HepG2 (cell line): ENCODE results near the gene CC2D1A. TPM values are rescaled to one million over a fixed set of nuclear protein-coding genes. Genes with fewer than 3 reads are reported as not detected.
A peak's percentile ranks its signal among the peaks of the same experiment; 100 is the strongest.

Source experiments
- CAMTA2 ChIP-seq: sonication (generic); formaldehyde crosslinking; IDR thresholded peaks from 2 replicates; pipeline ENCODE4 v1.4.0; 2020; ENCODE audit warnings: mild to moderate bottlenecking, missing genetic modification reagents, borderline replicate concordance
- LCORL ChIP-seq, 2 experiments: fragments of 450-650 bp in 1 of 2; sonication (generic) in 1 of 2; formaldehyde crosslinking in 1 of 2; IDR thresholded peaks; 2 replicates each; pipeline versions ENCODE4 v1.5.0 to v1.6.1; 2017 to 2020; ENCODE audit warnings: antibody characterized with exemption in 1 of 2, missing genetic modification reagents in 1 of 2
- REL ChIP-seq: sonication (generic); formaldehyde crosslinking; conservative IDR thresholded peaks from 2 replicates; pipeline ENCODE4 v1.8.0; 2022; ENCODE audit warnings: mild to moderate bottlenecking, missing genetic modification reagents, moderate library complexity
- SUZ12 ChIP-seq: fragments of 150-350 bp; IDR thresholded peaks from 2 replicates; pipeline ENCODE4 v1.6.1; 2014; ENCODE audit warnings: low read depth, low read length
- TEAD3 ChIP-seq: optimal IDR thresholded peaks from 2 replicates; pipeline ENCODE3; 2016; ENCODE audit warnings: borderline replicate concordance
- ZC3H4 ChIP-seq: sonication (generic); formaldehyde crosslinking; IDR thresholded peaks from 2 replicates; pipeline ENCODE4 v1.4.0; 2020; ENCODE audit warnings: missing genetic modification reagents, borderline replicate concordance
- ZFP41 ChIP-seq: sonication (generic); formaldehyde crosslinking; IDR thresholded peaks from 2 replicates; pipeline ENCODE4 v1.4.0; 2020; ENCODE audit warnings: mild to moderate bottlenecking, missing genetic modification reagents, borderline replicate concordance
- ZNF431 ChIP-seq: sonication (generic); formaldehyde crosslinking; IDR thresholded peaks from 2 replicates; pipeline ENCODE4 v1.9.0; 2022; ENCODE audit warnings: missing genetic modification reagents, low read depth, mild to moderate bottlenecking, borderline replicate concordance
- ZNF446 ChIP-seq: sonication (generic); formaldehyde crosslinking; IDR thresholded peaks from 2 replicates; pipeline ENCODE4 v1.5.0; 2020; ENCODE audit warnings: mild to moderate bottlenecking, missing genetic modification reagents
- ZNF768 ChIP-seq: sonication (generic); formaldehyde crosslinking; IDR thresholded peaks from 2 replicates; pipeline ENCODE4 v1.4.0; 2020; ENCODE audit warnings: missing genetic modification reagents
- polyA plus RNA-seq, 8 experiments: library from polyadenylated mRNA; depleted of rRNA in 3 of 8; stranded (reverse) in 7 of 8; unstranded in 1 of 8; fragments of >200 nt; fragmentation: Illumina TruSeq in 4 of 8; extraction: Trizol in 4 of 8; gene quantifications; 2 replicates each; pipeline versions ENCODE4 v1.2.1 to v1.2.3, GENCODE V29; 2011 to 2016; ENCODE audit warnings: low read depth in 4 of 8, missing spikeins in 1 of 8, mixed read lengths in 1 of 8; ENCODE audit not compliant: insufficient read depth in 1 of 8
- total RNA-seq, 5 experiments: library from RNA; depleted of rRNA; stranded (reverse); fragments of >200 nt; fragmentation: Illumina TruSeq; extraction: Trizol; gene quantifications; 2 replicates each; pipeline ENCODE4 v1.2.3, GENCODE V29; 2016; ENCODE audit warnings: low read depth in 1 of 5
- TF ChIP-seq, protein P1 (sequence below): sonication (generic); formaldehyde crosslinking; IDR thresholded peaks from 2 replicates; pipeline ENCODE4 v1.5.0; 2020; ENCODE audit warnings: missing genetic modification reagents
- TF ChIP-seq, protein P2 (sequence below): sonication (generic); formaldehyde crosslinking; IDR thresholded peaks from 2 replicates; pipeline ENCODE4 v1.5.1; 2020; ENCODE audit warnings: mild to moderate bottlenecking, moderate library complexity, missing genetic modification reagents
- TF ChIP-seq, protein P3 (sequence below), 2 experiments: fragments of 450-650 bp in 1 of 2; sonication (generic) in 1 of 2; formaldehyde crosslinking; IDR thresholded peaks; 2 replicates each; pipeline versions ENCODE4 v1.5.0 to v1.8.0; 2020 to 2022; ENCODE audit warnings: mild to moderate bottlenecking in 1 of 2, missing genetic modification reagents in 1 of 2
- TF ChIP-seq, protein P4 (sequence below): sonication (generic); formaldehyde crosslinking; IDR thresholded peaks from 2 replicates; pipeline ENCODE4 v1.9.0; 2021; ENCODE audit warnings: missing genetic modification reagents, mild to moderate bottlenecking, borderline replicate concordance
- TF ChIP-seq, protein P5 (sequence below), 2 experiments: IDR thresholded peaks; 2 replicates each; pipeline ENCODE4 v1.6.1; 2011 to 2012; ENCODE audit warnings: low read length in 2 of 2, borderline replicate concordance in 1 of 2, low read depth in 1 of 2, mild to moderate bottlenecking in 1 of 2, moderate library complexity in 1 of 2
- TF ChIP-seq, protein P6 (sequence below): IDR thresholded peaks from 2 replicates; pipeline ENCODE4 v1.6.1; 2012; ENCODE audit warnings: inconsistent platforms
- TF ChIP-seq, protein P7 (sequence below): fragments of 450-650 bp; IDR thresholded peaks from 2 replicates; pipeline ENCODE4 v1.6.1; 2017; ENCODE audit warnings: mild to moderate bottlenecking

Gene CC2D1A
- total and polyA plus RNA-seq, 2 of the 13 experiments (the other 11 are each of a cell fraction or from before 2014, with no cell fraction given): 9.7 to 11.5 TPM

DNA sequence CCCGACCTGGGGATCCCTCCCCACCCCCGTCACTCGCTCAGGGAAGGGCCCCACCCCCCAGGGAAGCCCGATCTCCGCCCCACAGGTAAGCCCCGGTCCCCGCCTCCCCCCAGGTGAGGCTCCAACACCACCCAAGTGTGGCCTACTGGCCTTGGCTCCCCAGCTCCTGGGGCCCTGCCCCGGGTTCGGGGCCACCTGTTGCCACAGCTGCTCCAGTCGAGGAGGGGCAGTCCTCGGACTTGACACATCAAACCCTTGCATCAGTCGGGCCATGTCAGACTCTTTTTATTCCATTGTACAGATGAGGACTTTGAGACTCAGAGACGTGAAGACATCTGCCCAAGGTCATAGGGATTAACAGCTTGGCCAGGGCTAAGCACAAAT lies 512 bp downstream of the CC2D1A start (continued):
- TF ChIP-seq, protein P1, sequence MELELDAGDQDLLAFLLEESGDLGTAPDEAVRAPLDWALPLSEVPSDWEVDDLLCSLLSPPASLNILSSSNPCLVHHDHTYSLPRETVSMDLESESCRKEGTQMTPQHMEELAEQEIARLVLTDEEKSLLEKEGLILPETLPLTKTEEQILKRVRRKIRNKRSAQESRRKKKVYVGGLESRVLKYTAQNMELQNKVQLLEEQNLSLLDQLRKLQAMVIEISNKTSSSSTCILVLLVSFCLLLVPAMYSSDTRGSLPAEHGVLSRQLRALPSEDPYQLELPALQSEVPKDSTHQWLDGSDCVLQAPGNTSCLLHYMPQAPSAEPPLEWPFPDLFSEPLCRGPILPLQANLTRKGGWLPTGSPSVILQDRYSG (CRISPR knock-in tag): no peak
- TF ChIP-seq, protein P2, sequence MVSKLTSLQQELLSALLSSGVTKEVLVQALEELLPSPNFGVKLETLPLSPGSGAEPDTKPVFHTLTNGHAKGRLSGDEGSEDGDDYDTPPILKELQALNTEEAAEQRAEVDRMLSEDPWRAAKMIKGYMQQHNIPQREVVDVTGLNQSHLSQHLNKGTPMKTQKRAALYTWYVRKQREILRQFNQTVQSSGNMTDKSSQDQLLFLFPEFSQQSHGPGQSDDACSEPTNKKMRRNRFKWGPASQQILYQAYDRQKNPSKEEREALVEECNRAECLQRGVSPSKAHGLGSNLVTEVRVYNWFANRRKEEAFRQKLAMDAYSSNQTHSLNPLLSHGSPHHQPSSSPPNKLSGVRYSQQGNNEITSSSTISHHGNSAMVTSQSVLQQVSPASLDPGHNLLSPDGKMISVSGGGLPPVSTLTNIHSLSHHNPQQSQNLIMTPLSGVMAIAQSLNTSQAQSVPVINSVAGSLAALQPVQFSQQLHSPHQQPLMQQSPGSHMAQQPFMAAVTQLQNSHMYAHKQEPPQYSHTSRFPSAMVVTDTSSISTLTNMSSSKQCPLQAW (CRISPR knock-in tag): 0 out of 2 replicates have a peak, but pooled peaks have one; percentile 21
- TF ChIP-seq CAMTA2 (0 out of 2 replicates have a peak, but pooled peaks have one; percentile 20), ZNF446 (CRISPR knock-in tag) (0 out of 2 replicates have a peak, but pooled peaks have one; percentile 3), REL (CRISPR knock-in tag) (0 out of 2 replicates have a peak, but pooled peaks have one; percentile 25), TEAD3 (CRISPR knock-in tag) (no peak), ZNF431 (no peak), ZNF768 (0 out of 2 replicates have a peak, but pooled peaks have one; percentile 0), ZC3H4 (CRISPR knock-in tag) (no peak), ZFP41 (CRISPR knock-in tag) (no peak), LCORL (IDR thresholded peaks at IDR 0.05) (no peak), LCORL (CRISPR knock-in tag; IDR thresholded peaks at IDR 0.05) (0 out of 2 replicates have a peak, but pooled peaks have one; percentile 2), SUZ12 (no peak)
- TF ChIP-seq, protein P3, sequence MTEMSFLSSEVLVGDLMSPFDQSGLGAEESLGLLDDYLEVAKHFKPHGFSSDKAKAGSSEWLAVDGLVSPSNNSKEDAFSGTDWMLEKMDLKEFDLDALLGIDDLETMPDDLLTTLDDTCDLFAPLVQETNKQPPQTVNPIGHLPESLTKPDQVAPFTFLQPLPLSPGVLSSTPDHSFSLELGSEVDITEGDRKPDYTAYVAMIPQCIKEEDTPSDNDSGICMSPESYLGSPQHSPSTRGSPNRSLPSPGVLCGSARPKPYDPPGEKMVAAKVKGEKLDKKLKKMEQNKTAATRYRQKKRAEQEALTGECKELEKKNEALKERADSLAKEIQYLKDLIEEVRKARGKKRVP (CRISPR knock-in tag; IDR thresholded peaks at IDR 0.05): peak in 1 of 2 experiments; percentile 74; a peak in 2 of 4 replicates
- TF ChIP-seq, protein P4, sequence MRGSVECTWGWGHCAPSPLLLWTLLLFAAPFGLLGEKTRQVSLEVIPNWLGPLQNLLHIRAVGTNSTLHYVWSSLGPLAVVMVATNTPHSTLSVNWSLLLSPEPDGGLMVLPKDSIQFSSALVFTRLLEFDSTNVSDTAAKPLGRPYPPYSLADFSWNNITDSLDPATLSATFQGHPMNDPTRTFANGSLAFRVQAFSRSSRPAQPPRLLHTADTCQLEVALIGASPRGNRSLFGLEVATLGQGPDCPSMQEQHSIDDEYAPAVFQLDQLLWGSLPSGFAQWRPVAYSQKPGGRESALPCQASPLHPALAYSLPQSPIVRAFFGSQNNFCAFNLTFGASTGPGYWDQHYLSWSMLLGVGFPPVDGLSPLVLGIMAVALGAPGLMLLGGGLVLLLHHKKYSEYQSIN (CRISPR knock-in tag): no peak
- TF ChIP-seq, protein P5, sequence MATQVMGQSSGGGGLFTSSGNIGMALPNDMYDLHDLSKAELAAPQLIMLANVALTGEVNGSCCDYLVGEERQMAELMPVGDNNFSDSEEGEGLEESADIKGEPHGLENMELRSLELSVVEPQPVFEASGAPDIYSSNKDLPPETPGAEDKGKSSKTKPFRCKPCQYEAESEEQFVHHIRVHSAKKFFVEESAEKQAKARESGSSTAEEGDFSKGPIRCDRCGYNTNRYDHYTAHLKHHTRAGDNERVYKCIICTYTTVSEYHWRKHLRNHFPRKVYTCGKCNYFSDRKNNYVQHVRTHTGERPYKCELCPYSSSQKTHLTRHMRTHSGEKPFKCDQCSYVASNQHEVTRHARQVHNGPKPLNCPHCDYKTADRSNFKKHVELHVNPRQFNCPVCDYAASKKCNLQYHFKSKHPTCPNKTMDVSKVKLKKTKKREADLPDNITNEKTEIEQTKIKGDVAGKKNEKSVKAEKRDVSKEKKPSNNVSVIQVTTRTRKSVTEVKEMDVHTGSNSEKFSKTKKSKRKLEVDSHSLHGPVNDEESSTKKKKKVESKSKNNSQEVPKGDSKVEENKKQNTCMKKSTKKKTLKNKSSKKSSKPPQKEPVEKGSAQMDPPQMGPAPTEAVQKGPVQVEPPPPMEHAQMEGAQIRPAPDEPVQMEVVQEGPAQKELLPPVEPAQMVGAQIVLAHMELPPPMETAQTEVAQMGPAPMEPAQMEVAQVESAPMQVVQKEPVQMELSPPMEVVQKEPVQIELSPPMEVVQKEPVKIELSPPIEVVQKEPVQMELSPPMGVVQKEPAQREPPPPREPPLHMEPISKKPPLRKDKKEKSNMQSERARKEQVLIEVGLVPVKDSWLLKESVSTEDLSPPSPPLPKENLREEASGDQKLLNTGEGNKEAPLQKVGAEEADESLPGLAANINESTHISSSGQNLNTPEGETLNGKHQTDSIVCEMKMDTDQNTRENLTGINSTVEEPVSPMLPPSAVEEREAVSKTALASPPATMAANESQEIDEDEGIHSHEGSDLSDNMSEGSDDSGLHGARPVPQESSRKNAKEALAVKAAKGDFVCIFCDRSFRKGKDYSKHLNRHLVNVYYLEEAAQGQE (IDR thresholded peaks at IDR 0.05; ENCODE audit: borderline replicate concordance in 1 of 2, low read depth in 1 of 2, low read length in 2 of 2): no peak
- TF ChIP-seq, protein P6, sequence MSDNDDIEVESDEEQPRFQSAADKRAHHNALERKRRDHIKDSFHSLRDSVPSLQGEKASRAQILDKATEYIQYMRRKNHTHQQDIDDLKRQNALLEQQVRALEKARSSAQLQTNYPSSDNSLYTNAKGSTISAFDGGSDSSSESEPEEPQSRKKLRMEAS: no peak
- TF ChIP-seq, protein P7, sequence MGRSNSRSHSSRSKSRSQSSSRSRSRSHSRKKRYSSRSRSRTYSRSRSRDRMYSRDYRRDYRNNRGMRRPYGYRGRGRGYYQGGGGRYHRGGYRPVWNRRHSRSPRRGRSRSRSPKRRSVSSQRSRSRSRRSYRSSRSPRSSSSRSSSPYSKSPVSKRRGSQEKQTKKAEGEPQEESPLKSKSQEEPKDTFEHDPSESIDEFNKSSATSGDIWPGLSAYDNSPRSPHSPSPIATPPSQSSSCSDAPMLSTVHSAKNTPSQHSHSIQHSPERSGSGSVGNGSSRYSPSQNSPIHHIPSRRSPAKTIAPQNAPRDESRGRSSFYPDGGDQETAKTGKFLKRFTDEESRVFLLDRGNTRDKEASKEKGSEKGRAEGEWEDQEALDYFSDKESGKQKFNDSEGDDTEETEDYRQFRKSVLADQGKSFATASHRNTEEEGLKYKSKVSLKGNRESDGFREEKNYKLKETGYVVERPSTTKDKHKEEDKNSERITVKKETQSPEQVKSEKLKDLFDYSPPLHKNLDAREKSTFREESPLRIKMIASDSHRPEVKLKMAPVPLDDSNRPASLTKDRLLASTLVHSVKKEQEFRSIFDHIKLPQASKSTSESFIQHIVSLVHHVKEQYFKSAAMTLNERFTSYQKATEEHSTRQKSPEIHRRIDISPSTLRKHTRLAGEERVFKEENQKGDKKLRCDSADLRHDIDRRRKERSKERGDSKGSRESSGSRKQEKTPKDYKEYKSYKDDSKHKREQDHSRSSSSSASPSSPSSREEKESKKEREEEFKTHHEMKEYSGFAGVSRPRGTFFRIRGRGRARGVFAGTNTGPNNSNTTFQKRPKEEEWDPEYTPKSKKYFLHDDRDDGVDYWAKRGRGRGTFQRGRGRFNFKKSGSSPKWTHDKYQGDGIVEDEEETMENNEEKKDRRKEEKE: no peak
